HG02763 (cell line): ENCODE measurements around the gene ARHGEF6.
"Not testable (repeated sequence)": the region's sequence is repeated elsewhere in the genome, so short reads cannot be mapped to it uniquely, and the experiment has no call there.

Experiments used
- ATAC-seq: cut with Tn5 transposase; IDR thresholded peaks from one replicate; pipeline ENCODE4 v1.9.1; 2021; ENCODE audit warnings: mild to moderate bottlenecking, moderate library complexity; ENCODE audit not compliant: unreplicated experiment

ARHGEF6 gene

GRCh38 chrX:136780763-136781162, at the start of gene ARHGEF6:
Gene ARHGEF6, minus strand, starts transcription at chrX:136780932. Its CDS starts 50 bp downstream, at chrX:136780882.
- ATAC-seq: no peak

GRCh38 chrX:136829413-136829812, 48.7 kb upstream of the ARHGEF6 start:
- no peak for ATAC-seq

- ATAC-seq: no peak
Observed at GRCh38 chrX:136828830-136829229, 48.1 kb upstream of the ARHGEF6 start.

- no peak for ATAC-seq
Observed at GRCh38 chrX:136827026-136827425, 46.3 kb upstream of the ARHGEF6 start.

GRCh38 chrX:136825771-136826170, 45.0 kb upstream of the ARHGEF6 start:
- ATAC-seq: no peak

GRCh38 chrX:136823175-136823574, 42.4 kb upstream of the ARHGEF6 start:
- no peak for ATAC-seq

- ATAC-seq: no peak
Observed at GRCh38 chrX:136822337-136823095, 41.8 kb upstream of the ARHGEF6 start.

- not testable (repeated sequence) for ATAC-seq
Observed at GRCh38 chrX:136819756-136820155, 39.0 kb upstream of the ARHGEF6 start.

- ATAC-seq: no peak
Observed at GRCh38 chrX:136819031-136819703, 38.4 kb upstream of the ARHGEF6 start.

- ATAC-seq: no peak
Observed at GRCh38 chrX:136816975-136817374, 36.2 kb upstream of the ARHGEF6 start.

GRCh38 chrX:136814847-136815750, 34.4 kb upstream of the ARHGEF6 start:
- no peak for ATAC-seq

GRCh38 chrX:136812286-136812685, 31.6 kb upstream of the ARHGEF6 start:
- no peak for ATAC-seq

- ATAC-seq: no peak
Observed at GRCh38 chrX:136810493-136810892, 29.8 kb upstream of the ARHGEF6 start.

- ATAC-seq: no peak
Observed at GRCh38 chrX:136806891-136807410, 26.2 kb upstream of the ARHGEF6 start.

- no peak for ATAC-seq
Observed at GRCh38 chrX:136802515-136802914, 21.8 kb upstream of the ARHGEF6 start.

GRCh38 chrX:136797787-136798186, 17.1 kb upstream of the ARHGEF6 start:
- no peak for ATAC-seq

GRCh38 chrX:136795132-136795531, 14.4 kb upstream of the ARHGEF6 start:
- ATAC-seq: not testable (repeated sequence)

- not testable (repeated sequence) for ATAC-seq
Observed at GRCh38 chrX:136794660-136795059, 13.9 kb upstream of the ARHGEF6 start.

- ATAC-seq: no peak
Observed at GRCh38 chrX:136794080-136794479, 13.3 kb upstream of the ARHGEF6 start.

GRCh38 chrX:136789856-136790255, 9.1 kb upstream of the ARHGEF6 start:
- no peak for ATAC-seq

- ATAC-seq: no peak
Observed at GRCh38 chrX:136784231-136784630, 3.5 kb upstream of the ARHGEF6 start.
